Activated CD4-positive, alpha-beta T cell treated with anti-CD3 and anti-CD28 coated beads, Interleukin-2, amount 50 U/mL, for 1 hour (primary cell): Measurements from ENCODE around the gene DPP7.
"Not testable (repeated sequence)": the region's sequence is repeated elsewhere in the genome, so short reads cannot be mapped to it uniquely, and the experiment has no call there.

ENCODE experiments used
- DNase-seq: peaks from one replicate; pipeline ENCODE4 v3.0.0-alpha.2; 2020

DPP7 gene

DNA sequence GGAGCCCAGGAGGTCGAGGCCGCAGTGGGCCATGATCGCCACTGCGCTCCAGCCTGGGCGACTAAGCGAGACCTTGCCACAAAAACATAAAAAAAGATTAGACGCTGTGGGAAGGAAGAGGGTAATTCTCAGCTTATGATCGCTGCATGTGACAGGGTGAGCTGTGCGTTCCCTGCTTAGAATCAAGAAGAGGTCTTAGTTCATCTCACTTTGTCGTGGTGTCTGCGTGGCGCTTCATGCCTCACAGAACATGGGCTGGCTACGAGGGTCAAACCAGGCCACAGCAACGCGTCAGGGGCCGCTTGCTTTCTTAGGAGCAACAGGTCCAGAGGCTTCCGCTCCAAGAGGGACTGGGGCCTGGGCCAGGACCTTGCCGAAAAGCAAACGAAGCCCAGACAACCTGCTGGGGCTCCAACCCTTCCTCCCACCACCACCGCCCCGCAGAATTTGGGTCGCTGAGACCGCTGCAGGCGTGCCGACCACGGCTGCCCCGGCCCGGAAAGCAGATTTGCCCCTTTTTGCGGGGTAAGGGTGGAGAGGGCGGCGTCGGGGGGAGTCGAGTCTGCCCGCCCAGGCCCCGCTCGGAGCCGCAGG lies 14.4 kb upstream of the DPP7 start:
- no peak for DNase-seq

DNA sequence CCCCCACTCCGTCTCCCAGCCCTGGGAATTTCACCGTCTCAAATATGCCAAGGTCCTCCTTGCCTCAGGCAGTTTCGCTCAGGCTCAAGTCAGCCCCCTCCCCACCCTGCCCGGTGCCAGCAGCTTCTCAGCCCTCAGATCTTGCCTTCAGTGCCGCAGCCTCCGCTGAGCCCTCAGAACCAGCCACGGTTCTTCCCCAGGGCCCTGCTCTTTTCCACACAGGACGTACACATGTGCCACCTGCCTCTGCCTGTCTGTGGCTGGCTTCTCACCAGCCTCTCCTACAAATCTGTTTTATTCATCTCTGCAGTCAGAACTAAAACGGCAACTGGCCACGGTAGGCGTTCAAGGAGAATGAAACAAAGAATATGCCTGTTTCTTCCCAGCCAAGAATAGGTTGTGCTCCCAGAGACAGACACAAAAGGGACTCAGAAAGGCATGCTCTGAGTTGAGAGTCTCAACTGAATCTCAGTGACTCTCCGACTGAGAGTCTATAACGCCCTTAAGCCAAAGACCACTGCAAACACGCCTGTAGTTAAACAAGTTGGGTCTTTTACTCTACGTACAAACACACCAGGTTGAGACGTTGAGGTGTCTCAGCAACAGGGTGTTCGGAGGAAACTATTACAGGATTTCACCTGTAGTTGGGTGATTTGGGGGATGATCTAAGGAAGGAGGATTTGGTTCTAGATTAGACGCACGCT lies 13.8 kb upstream of the DPP7 start:
- DNase-seq = no peak

DNA sequence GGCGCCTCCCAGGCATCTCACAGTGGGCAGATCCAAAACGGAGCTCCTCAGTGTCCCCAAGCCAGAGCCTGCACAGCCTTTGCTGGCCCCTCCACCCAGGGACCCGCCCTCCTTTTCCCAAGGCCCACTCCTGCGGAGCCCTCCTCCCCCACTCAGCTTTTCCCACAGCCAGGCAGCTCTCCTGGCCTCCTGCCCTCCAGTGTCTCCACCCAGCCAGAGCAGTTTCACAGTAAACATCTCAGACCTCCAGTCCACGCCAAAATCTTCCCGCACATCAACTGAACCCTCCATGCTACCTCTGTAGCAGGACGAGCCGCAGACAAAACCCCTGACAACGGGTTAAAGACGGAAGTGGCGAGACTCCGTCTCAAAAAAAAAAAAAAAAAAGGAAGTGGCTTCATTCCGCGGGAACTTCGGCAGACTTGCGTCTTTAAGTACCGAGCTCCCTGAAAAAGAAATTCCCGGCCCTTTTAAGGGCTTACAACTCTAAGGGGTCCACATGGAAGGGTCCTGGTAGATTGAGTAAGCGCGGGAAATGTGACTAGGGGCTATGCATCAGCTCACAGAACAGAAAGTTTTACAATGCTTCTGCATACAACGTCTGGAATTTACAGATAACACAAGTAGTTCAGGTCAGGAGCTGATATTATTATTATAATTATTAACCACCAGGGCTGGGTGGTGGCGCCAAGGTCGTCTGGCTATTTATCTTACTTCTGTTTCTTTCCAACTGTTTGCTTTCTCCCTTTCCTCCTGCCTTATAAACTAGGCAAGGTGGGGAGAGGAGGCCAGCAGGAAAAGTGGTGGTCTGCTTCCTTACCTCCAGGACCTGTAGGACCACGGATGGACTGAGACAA lies 13.0 kb upstream of the DPP7 start:
- peak; percentile 33 for DNase-seq

DNA sequence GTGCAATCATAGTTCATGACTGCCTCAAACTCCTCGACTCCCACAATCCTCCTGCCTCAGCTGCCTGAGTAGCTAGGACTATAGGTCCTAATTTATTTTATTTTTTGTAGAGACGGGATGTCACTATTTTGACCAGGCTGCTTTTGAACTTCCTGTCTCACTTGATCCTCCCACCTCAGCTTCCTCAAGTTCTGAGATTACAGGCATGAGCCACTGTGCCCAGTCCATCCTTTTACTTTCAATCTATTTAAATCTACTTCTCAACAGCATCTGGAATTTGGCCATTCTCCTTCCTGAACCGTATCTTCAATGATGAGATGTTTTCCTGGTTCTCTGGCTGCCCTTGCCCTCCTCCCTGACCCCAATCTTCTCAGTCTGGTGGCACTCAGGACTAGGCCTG lies 12.3 kb upstream of the DPP7 start:
- no peak for DNase-seq

DNA sequence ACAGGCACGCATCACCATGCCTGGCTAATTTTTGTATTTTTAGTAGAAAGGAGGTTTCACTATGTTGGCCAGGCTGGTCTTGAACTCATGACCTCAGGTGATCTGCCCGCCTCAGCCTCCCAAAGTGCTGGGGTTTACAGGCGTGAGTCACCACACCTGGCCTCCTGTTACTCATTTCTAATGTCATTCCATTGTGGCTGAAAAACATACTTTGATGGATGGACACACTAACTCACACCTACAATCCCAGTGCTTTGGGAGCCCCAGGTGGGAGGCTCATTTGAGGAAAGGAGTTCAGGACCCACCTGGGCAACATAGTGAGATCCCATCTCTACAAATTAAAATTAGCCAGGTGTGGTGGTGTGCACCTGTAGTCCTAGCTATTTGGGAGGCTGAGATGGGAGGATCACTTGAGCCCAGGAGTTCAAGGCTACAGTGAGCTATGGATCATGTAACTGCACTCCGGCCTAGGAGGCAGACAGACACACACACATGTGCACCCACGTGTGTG lies 9.5 kb upstream of the DPP7 start:
- not testable (repeated sequence) for DNase-seq

DNA sequence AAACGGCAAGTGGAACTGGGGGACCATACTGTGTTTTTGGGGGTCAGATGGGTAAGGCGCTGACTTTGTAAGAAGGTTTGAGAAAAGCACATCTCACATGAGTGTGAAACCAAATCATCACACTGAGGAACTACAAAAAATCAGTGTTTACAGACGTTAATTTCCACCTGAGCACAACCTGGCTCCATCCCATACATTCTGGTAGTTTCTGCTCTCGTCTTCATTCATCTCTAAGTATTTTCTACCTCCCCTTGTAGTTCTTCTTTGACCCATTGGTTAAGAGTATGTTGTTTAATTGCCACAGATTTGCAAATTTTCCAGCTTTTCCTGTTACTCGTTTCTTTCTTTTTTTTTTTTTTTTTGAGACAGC lies 8.9 kb upstream of the DPP7 start:
- no peak for DNase-seq

DNA sequence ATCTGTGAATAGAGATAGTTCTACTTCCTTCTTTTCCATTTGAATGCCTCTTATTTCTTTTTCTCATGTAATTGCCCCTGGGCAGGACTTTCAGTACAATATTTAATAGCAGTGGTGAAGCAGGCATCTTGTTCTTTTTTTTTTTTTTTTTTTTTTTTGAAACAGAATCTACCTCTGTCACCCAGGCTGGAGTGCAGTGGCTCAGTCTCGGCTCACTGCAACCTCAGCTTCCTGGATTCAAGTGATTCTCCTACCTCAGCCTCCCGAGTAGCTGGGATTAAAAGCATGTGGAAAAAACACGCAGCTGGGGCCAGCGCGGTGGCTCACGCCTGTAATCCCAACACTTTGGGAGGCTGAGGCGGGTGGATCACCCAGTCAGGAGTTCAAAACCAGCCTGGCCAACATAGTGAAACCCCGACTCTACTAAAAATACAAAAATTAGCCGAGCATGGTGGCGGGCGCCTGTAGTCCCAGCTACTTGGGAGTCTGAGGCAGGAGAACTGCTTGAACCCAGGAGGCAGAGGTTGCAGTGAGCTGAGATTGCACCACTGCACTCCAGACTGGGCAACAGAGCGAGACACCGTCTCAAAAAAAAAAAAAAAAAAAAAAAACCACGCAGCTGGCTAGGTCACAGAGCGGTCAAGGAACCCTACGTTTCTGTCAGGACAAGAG lies 8.4 kb upstream of the DPP7 start:
- DNase-seq = not testable (repeated sequence)

DNA sequence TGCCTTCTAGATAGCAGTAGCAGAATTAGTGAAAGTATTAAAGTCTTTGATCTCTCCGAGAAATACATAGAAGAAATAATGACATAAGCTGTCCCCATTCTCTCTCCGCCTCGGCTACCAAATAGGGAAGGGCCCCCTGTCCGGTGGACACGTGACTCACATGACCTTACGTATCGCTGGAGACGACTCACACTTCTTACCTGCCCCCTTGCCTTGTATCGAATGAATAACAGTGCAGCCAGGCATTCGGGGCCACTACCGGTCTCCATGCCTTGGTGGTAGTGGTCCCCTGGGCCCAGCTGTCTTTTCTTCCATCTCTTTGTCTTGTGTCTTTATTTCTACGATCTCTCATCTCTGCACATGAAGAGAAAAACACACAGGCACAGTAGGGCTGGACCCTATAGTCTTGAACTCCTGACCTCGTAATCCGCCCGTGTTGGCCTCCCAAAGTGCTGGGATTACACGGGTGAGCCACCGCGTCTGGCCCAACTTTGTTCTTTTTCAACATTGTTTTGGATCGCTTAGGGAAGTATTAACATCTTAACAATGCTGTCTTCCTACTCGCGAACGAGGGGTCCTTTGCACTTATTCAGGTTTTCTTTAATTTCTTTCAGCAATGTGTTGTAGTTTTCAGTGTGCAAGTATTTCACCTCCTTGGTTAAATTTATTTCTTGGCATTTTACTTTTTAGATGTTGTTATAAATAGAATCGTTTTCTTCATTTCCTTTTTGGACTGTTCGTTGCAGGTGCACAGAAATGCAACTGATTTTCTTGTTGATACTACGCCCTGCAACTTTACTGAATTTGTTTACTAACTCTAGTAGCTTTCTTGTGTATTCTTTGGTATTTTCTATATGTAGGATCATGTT lies 7.6 kb upstream of the DPP7 start:
- DNase-seq = not testable (repeated sequence)

DNA sequence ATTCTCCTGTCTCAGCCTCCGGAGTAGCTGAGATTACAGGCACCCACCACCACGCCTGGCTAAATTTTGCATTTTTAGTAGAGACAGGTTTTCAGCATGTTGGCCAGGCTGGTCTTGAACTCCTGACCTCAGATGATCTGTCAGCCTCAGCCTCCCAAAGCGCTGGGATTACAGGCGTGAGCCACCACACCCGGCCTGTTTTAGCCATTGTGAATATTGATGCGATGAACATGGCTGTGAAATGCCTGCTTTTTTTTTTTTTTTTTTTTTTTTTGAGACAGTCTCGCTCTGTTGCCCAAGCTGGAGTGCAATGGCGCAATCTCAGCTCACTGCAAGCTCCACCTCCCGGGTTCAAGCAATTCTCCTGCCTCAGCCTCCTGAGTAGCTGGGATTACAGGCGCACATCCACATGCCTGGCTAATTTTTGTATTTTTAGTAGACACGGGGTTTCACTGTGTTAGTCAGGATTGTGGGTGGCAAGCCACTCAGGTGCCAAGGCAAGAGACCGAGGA lies 3.6 kb upstream of the DPP7 start:
- DNase-seq = not testable (repeated sequence)

DNA sequence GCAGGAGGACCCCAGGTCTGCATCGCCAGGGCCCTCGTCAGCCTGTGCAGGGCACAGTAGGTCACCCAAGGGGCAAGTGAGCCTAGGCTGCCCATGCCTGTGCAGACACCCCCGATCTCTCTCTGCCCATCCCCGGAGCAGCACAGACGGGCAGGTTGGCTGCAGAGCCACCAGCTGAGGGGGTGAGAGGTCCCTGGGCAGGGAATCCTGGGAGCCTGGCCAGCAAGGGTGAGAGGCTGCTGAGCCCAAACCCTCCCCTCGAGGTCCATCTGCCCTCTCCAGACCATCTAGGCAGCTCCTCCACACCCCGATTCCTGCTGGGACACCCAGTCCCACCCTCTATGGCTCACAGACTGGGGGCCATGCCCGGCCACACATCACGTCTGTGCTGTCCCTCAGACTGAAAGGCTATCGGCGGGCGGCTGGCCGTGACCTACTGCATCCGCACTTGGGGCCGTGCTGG lies 2.8 kb upstream of the DPP7 start:
- DNase-seq = no peak

DNA sequence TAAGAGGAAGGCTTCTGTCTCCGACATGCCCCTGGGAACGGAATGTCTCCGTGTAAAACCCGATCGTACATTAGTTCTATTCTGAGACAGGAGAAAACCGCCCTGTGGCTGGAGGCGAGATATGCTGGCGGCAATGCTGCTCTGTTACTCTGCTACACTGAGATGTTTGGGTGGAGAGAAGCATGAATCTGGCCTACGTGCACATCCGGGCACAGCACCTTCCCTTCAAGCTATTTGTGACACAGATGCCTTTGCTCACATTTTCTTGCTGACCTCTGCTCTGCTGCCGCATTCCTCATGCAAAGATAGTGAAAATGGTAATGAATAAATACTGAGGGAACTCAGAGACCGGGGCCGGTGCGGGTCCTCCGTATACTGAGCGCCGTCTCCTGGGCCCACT lies 2.2 kb upstream of the DPP7 start:
- no peak for DNase-seq

DNA sequence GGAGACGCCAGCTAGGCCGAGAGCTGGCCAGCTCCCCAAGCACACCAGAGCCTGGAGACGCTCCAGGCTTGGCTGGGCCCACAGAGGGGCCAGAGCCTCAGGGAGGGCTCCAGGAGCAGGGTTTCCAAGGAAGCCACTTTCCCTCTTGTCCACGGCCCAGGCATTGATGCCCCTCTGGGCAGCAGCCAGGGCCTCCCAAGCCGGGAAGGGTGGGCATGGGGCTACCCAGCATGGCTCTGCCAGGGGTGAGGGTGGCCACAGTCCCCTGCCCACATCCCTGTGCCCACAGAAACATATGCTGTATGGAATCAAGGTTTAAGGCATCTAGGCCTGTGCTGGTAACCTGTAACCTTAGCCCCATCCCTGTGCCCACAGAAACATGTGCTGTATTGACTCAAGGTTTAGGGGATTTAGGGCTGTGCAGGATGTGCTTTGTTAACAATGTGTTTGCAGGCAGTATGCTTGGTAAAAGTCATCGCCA lies 1.5 kb upstream of the DPP7 start:
- no peak for DNase-seq

DNA sequence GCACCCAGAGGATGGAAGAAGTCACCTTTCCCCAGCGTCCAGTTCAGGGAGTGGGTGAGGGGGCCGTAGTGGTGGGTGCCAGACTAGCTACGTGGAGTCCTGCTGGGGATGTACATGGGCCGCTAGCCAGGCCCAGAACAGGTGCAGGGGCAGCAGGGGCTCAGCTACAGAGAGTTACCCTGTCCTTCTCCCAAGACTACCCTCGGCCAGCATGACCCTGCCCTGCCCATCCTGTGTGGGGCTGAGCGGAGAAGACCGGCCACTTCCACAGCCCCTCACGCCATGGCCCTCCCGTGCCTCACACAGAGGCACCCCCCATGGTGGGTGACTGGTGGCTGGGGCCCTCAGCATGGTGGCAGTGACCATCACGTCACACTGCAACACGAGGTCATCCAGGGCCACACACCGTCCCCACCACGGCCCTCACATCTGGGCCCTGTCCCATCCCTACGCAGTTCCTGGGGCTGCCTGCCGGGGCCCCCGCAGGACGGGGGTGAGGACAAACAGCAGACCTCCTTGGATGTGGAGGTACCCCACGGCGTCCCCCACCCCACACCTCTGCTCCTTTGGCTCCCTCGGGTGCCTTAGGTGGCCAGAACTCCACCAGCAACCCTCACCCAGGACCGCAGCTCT lies 977 bp upstream of the DPP7 start:
- DNase-seq = no peak

DNA sequence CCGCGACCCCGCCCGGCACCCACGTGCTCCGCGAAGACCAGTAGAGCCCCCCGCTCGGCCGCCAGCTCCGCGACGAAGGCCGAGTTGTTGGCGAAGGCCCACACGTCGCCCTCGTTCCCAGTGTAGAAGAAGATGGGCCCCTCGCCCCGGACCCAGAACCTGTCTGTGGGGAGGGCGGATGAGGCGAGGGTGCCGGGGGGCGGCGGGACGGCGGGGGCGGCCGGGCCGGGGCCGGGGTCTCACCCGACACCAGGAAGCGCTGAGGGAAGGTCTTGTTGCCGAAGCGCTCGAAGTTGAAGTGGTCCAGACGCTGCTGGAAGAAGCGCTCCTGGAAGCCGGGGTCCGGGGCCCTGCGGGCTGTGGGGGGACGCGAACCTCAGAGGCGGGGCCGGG lies 317 bp downstream of the DPP7 start:
- no peak for DNase-seq

DNA sequence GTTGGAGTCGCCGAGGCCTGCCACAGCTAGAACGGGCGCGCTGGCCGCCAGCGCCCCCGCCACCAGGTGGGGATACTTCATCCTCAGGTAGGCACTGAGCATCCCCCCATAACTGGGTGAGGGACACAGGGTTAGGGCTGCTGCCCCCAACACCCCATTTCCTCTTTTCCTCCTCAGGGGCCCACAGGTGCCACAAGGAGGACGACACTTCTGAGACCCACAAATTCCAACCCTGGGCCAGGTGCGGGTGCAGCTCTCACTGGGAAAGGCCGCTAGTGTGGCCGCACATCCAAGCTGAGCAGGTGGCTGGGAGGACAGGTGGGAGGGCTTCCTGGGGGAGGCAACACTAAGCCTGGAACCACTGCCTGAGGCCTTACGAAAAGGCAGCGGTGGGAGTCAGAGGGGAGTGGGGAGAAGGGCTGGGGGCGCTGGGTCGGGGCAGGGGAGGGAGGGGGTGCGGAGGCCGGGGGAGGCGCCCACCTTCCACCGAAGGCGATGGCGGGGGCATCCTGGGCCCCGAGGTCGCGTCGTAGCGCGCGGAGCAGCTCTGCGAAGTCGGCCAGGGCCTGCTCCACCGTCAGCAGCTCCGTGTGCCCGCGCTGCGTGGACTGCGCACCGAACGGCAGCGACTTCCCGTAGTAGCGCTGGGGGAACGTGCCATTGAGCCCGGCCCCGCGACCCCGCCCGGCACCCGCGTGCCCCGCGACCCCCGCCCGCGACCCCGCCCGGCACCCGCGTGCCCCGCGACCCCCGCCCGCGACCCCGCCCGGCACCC lies 961 bp downstream of the DPP7 start:
- peak; percentile 39 for DNase-seq

DNA sequence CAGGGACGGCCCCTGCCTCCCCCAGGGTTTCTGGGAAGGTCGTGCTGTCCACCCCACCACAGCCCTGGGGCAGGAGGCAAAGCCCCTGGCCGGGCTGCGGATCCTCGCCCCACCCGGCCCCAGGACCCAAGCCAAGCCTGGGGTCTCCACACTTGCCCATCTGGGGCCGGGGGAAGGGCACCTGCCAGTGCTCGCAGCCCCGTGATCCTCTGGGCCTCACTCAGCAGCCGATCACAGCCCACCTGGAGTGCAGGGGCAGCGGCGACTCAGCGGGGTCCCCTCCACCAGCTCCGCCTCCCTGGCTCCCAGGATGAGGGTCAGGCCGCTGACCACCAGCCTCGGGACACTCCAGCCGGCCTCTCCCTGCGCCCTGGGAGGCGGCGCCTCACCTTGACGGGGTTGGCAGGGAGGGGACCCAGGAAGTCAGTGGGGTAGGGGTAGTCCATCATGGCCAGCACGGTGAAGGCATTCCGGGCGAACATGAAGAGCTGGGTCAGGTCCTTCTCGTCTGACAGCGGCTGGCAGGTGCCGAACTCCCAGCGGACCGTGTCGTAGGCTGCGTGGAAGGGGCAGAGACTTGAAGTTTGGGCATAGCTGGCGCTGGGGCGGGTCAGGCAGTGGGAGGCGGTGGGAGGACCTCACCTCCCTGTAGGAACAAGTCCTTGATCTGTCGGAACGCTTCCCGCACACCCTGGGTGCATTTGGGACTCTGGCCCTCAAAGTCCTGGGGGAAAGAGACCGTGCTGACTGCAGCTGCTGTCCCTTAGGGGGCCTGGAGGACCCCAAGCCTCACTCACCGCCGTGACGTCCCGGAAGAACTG lies 1.8 kb downstream of the DPP7 start:
- DNase-seq = no peak

DNA sequence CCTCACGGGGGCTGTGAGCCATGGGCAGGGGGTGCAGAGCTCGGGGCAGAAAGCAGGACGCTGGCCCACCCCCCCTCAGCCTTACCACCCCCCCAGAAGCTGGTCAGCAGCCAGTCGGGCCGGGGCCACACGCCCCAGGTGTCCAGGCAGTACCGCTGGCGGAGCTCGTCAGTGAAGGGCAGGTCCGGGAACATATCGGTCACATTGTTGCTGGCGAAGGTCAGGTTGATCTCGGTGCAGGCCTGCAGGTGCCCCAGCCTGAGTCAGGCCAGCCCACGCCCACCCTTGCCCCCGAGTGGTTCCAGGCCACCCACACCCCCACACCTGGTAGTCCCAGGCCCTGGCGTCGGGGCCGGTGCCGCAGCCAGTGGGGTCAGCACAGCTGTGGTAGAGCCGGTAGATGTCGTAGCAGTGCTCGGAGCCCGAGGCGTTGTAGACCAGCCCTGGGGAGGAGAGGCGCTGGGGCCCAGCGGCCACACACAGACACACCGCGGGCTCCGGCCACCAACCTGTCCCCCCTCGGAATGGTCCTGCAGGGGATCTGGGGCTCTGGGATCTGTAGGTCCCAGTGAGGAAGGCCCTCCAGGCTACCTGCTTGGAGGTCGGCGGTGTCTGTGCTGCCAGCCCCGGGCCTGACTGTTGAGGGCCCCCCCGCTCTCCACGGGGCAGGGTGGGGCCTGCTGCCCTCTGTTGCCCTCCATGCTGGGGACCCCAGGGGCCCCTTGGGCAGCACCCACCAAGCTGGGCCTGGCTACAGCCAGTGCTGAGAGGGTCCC lies 2.6 kb downstream of the DPP7 start:
- no peak for DNase-seq

DNA sequence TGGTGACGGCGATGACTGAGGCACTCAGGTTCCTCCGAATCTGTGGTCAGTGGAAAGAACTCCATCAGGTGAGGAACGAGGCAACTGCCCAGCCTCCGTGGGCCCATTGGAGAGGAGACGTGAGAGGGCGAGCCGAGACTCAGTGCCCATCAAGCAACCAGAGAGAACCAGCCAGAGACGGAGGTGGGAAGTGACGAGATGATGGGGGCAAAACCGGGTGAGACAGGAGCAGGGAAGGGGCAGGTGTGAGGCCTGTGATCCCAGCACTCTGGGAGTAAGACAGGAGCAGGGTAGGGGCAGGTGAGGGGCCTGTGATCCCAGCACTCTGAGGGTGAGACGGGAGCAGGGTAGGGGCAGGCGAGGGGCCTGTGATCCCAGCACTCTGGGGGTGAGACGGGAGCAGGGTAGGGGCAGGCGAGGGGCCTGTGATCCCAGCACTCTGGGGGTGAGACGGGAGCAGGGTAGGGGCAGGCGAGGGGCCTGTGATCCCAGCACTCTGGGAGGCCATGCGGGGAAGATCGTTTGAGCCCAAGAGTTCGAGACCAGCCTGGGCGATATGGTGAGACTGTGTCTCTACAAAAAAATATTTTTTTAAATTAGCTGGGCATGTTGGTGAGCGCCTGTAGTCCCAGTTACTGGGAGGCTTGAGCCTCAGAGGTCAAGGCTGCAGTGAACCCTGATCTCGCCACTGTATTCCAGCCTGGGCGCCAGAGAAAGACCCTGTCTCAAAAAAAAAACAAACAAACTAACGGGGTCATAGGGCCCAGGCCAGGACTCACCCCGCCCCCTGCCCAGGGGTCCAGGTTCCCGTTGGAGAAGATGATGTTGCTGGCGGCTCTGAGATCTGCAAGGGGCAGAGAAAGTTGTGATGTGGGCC lies 3.4 kb downstream of the DPP7 start:
- no peak for DNase-seq
